Measurements from ENCODE around the gene PRKD3.

PRKD3 gene

GRCh38 chr2:37324786-37325624 lies at the start of gene PRKD3:
Gene PRKD3 (minus strand): TSS chr2:37324833. CDS start chr2:37316524, 8,309 bp downstream.
- TF ChIP-seq CTCF (IDR thresholded peaks at IDR 0.05; ENCODE audit: control insufficient read depth, insufficient read depth, low read depth, low read length, missing control alignments), result no peak
- no peak for DNase-seq (ENCODE audit: low read depth)
- H3K4me3 ChIP-seq (ENCODE audit: control insufficient read depth, low read depth, low read length), result peak within 1 kb of the TSS; percentile 68

GRCh38 chr2:37372000-37372399 lies 47.4 kb upstream of the PRKD3 start:
- no peak for DNase-seq (ENCODE audit: low read depth)
- no peak overlapping the region for H3K4me3 ChIP-seq (ENCODE audit: control insufficient read depth, low read depth, low read length)
- no peak for TF ChIP-seq CTCF (IDR thresholded peaks at IDR 0.05; ENCODE audit: control insufficient read depth, insufficient read depth, low read depth, low read length, missing control alignments)

- no peak for DNase-seq (ENCODE audit: low read depth)
- no peak for TF ChIP-seq CTCF (IDR thresholded peaks at IDR 0.05; ENCODE audit: control insufficient read depth, insufficient read depth, low read depth, low read length, missing control alignments)
- no peak overlapping the region for H3K4me3 ChIP-seq (ENCODE audit: control insufficient read depth, low read depth, low read length)
Measured at GRCh38 chr2:37370666-37371065, 46.0 kb upstream of the PRKD3 start.

- DNase-seq (ENCODE audit: low read depth), result no peak
- TF ChIP-seq CTCF (IDR thresholded peaks at IDR 0.05; ENCODE audit: control insufficient read depth, insufficient read depth, low read depth, low read length, missing control alignments), result no peak
- no peak overlapping the region for H3K4me3 ChIP-seq (ENCODE audit: control insufficient read depth, low read depth, low read length)
Measured at GRCh38 chr2:37367984-37368383, 43.4 kb upstream of the PRKD3 start.

GRCh38 chr2:37367310-37367709 lies 42.7 kb upstream of the PRKD3 start:
- no peak for TF ChIP-seq CTCF (IDR thresholded peaks at IDR 0.05; ENCODE audit: control insufficient read depth, insufficient read depth, low read depth, low read length, missing control alignments)
- no peak overlapping the region for H3K4me3 ChIP-seq (ENCODE audit: control insufficient read depth, low read depth, low read length)
- DNase-seq (ENCODE audit: low read depth), result no peak

- no peak for DNase-seq (ENCODE audit: low read depth)
- no peak for TF ChIP-seq CTCF (IDR thresholded peaks at IDR 0.05; ENCODE audit: control insufficient read depth, insufficient read depth, low read depth, low read length, missing control alignments)
- H3K4me3 ChIP-seq (ENCODE audit: control insufficient read depth, low read depth, low read length), result no peak overlapping the region
Measured at GRCh38 chr2:37366773-37367172, 42.1 kb upstream of the PRKD3 start.
